ENCODE data around the gene SLC2A9. TPM values are rescaled to one million over a fixed set of nuclear protein-coding genes. Genes with fewer than 3 reads are reported as not detected.
A peak's percentile ranks its signal among the peaks of the same experiment; 100 is the strongest.

Gene SLC2A9
- total and polyA plus RNA-seq, 2 of the 8 experiments (the other 6 are each of a cell fraction or from before 2014, with no cell fraction given), result 0.20 to 0.26 TPM

DNA sequence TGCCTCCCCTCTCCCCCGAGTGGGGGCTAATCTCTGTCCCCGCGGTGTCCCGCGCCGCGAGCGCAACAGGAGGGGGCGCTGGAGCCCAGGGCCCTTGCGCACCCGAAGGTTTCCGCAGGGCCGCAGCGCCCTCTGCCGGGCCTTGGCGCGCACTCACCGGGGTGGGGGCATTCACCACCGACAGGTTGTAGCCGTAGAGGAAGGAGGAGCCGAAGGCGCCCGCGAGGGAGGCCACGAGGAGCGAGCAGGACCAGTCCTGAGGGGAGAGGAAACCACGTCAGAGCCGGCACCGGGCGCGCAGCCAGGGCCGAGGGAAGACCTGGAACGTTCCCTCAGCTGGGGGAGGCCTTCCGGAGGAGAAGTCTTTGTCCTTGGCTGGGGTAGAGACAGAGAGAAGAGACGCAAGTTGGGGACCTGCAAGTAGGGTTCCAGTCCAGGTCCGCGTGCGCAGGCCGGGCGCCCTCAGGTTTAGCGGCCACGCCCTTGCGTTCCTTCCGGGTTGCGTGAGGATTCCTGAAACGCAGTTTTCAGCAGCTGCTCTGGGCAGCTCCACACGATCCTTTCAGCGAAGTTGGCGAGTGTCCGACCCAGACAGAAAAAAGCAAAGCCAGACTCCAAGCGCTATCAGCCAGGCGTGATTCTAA is 2.4 kb downstream of the SLC2A9 start (continued):
- TF ChIP-seq CBX8 (IDR thresholded peaks at IDR 0.05; ENCODE audit: borderline replicate concordance, low read depth, low read length) (no peak), RBBP5 (IDR thresholded peaks at IDR 0.05; ENCODE audit: borderline replicate concordance, low read depth, low read length) (peak; percentile 65; the same call in 1 of the 2 replicates), GTF2F1 (IDR thresholded peaks at IDR 0.05; ENCODE audit: borderline replicate concordance, low read depth, low read length) (0 out of 2 replicates have a peak, but pooled peaks have one; percentile 7), NANOG (IDR thresholded peaks at IDR 0.05; ENCODE audit: insufficient read depth, low read depth, low read length, poor library complexity, severe bottlenecking) (peak; percentile 30), HDAC6 (IDR thresholded peaks at IDR 0.05; ENCODE audit: low read depth, low read length) (no peak), ZNF274 (IDR thresholded peaks at IDR 0.05; ENCODE audit: borderline replicate concordance, extremely low read depth, low read length) (no peak), RXRA (IDR thresholded peaks at IDR 0.05; ENCODE audit: insufficient read depth, low read depth, low read length) (0 out of 2 replicates have a peak, but pooled peaks have one; percentile 30), RAD21 (IDR thresholded peaks at IDR 0.05 in 1 of 2, conservative IDR thresholded peaks at IDR 0.05 in 1 of 2; ENCODE audit: low read depth in 2 of 2, low read length in 2 of 2) (peak; percentile 91 to 96), BRCA1 (IDR thresholded peaks at IDR 0.05; ENCODE audit: low read depth, low read length) (peak; percentile 13; the same call in 1 of the 2 replicates), SIN3A (conservative IDR thresholded peaks at IDR 0.05 in 1 of 2, IDR thresholded peaks at IDR 0.05 in 1 of 2; ENCODE audit: low read depth in 1 of 2, low read length in 2 of 2) (no peak; a peak in 1 of 4 replicates), GABPA (IDR thresholded peaks at IDR 0.05; ENCODE audit: borderline replicate concordance, insufficient read depth, low read length) (no peak), BACH1 (IDR thresholded peaks at IDR 0.05; ENCODE audit: low read length) (no peak), POLR2A (IDR thresholded peaks at IDR 0.05; ENCODE audit: control extremely low read depth in 1 of 2, low read depth in 2 of 2, low read length in 2 of 2) (no peak; a peak in 1 of 3 replicates), CHD2 (IDR thresholded peaks at IDR 0.05; ENCODE audit: low read length) (no peak), EGR1 (IDR thresholded peaks at IDR 0.05; ENCODE audit: borderline replicate concordance, low read depth, low read length) (no peak), MAX (IDR thresholded peaks at IDR 0.05) (peak; percentile 93), SP2 (IDR thresholded peaks at IDR 0.05; ENCODE audit: low read length) (no peak)
- TF ChIP-seq, protein P1, sequence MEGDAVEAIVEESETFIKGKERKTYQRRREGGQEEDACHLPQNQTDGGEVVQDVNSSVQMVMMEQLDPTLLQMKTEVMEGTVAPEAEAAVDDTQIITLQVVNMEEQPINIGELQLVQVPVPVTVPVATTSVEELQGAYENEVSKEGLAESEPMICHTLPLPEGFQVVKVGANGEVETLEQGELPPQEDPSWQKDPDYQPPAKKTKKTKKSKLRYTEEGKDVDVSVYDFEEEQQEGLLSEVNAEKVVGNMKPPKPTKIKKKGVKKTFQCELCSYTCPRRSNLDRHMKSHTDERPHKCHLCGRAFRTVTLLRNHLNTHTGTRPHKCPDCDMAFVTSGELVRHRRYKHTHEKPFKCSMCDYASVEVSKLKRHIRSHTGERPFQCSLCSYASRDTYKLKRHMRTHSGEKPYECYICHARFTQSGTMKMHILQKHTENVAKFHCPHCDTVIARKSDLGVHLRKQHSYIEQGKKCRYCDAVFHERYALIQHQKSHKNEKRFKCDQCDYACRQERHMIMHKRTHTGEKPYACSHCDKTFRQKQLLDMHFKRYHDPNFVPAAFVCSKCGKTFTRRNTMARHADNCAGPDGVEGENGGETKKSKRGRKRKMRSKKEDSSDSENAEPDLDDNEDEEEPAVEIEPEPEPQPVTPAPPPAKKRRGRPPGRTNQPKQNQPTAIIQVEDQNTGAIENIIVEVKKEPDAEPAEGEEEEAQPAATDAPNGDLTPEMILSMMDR (IDR thresholded peaks at IDR 0.05; ENCODE audit: control extremely low read depth in 1 of 3, insufficient read depth in 1 of 3, low read depth in 1 of 3, low read length in 3 of 3), result peak in 2 of 3 experiments; percentile 96 to 100; a peak in 3 of 4 replicates
- TF ChIP-seq, protein P2, sequence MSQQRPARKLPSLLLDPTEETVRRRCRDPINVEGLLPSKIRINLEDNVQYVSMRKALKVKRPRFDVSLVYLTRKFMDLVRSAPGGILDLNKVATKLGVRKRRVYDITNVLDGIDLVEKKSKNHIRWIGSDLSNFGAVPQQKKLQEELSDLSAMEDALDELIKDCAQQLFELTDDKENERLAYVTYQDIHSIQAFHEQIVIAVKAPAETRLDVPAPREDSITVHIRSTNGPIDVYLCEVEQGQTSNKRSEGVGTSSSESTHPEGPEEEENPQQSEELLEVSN (IDR thresholded peaks at IDR 0.05), result peak; percentile 81
